H54 (cell line): ENCODE results near the gene TTC3.

Experiments used
- DNase-seq: peaks from one replicate; pipeline ENCODE4 v3.0.0; 2011; ENCODE audit warnings: low spot score, mixed read lengths; ENCODE audit not compliant: insufficient read length
- FAIRE-seq: peaks from 3 replicates; lab custom pipeline; 2011; peaks lifted over from hg19 to GRCh38; lab: Jason Lieb, UNC
- POLR2A ChIP-seq: IDR thresholded peaks from 2 replicates; pipeline ENCODE4 v1.6.1; 2011; ENCODE audit warnings: low read depth, mild to moderate bottlenecking, low read length

Gene TTC3

DNA sequence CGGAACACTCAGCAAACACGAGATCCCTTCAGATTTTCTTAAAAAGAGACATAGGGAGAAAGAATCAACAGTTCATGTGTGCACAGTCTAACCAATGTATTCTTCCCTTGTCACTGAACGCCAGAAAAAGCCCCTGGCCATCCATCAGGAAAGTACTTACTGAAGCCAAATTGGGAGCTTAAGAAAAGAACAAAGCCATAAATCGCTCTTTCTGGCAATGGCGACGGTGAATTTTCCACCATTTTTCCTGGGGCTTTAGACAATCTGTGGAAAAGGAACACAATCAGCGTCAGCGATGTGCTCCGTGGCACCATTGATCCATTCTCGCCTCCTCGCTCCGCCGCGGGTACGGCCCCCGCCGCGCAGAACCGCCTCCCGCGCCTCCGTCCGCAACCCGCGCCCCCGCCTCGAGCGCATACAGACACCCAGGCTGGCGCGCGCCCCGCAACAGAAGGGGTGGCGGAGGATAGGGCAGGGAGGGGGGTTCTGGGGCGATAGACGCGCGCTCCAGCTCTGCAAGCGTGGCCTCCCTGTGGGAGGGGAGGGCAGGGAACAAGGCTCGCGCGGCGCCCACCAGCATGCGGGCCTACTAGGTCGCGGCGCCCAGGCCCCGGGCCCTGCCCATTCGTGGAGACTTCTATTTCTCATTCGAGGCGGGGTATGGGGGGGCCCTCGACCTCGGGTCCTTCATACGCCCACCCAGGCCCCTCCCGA lies 623 bp upstream of the TTC3 start:
- FAIRE-seq (no peak), DNase-seq (peak; percentile 65)
- peak; percentile 85 for TF ChIP-seq POLR2A

DNA sequence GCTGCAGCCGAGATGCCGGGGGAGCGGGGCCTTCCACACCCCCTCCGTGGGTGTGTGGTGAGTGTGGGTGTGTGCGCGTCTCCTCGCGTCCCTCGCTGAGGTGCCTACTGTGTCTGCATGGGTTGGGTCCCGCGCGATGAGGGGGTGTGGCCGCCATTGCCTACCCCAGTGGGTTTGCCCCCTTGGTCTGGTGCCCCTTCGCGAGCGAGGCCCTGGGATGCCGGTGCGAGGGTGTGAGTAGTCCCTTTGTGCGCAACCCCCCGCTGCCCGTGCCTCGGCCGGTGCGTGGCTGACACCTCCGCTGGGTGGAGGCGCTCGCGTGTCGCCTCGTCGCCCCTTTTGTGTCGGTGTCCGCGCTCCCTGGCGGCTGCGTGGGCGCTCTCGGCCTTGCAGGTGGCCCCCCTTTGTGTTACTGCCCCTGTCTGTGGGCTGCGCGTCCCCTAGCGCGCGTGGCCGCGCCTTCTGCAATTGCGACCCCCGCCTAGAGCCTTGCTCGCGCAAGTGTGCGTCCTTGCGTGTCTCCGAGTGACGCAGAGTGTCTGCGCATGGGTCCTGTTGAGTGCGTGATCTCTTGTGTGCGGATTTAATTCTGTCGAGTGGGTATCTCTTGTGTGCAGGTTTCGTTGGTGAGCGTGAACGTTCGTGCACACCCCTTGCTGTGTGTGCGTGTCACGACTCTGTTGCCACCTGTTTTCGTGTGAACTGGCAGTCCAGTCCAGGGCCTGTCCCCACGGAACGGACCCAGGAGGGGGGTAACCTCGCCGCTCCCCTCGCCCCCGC lies 553 bp downstream of the TTC3 start:
- no peak for FAIRE-seq
- peak; percentile 37 for DNase-seq
- TF ChIP-seq POLR2A, result peak; percentile 61; the same call in 1 of the 2 replicates

DNA sequence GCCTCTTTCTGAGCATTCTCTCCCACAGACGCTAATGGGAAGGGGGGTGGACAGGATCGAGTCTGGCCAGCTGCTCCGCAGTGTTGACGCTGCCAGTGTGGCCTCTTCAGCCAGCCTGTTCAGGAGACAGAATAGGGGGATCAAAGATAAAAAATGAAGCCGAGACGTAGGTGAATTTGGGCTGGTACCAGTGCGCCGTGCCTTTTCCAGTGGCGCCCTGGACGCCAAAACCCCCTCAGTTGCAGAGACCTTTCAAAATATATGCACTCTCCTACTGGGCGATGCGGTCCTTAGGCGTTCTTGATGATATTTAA lies 1.1 kb downstream of the TTC3 start:
- DNase-seq (no peak), FAIRE-seq (no peak)
- no peak for TF ChIP-seq POLR2A

DNA sequence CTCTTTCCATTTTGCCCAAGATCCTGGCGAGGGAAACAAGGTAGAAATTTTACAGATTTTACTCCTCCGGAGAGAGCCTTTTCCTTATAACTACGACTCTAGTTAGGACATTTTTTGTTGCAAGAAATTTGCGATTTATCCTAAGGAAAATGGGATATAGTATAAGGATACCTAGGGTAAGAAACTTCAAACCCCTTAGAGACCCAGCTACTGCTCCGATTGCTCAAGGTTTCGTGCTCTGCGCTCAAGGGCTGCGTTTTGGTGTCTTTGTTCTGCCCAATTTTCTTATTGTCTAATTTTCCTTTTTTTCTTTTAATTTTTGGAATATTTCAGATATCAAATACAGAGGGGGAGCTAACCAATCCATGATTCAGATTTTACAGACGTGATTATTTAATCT lies 1.5 kb downstream of the TTC3 start:
- no peak for TF ChIP-seq POLR2A
- FAIRE-seq (no peak), DNase-seq (no peak)

DNA sequence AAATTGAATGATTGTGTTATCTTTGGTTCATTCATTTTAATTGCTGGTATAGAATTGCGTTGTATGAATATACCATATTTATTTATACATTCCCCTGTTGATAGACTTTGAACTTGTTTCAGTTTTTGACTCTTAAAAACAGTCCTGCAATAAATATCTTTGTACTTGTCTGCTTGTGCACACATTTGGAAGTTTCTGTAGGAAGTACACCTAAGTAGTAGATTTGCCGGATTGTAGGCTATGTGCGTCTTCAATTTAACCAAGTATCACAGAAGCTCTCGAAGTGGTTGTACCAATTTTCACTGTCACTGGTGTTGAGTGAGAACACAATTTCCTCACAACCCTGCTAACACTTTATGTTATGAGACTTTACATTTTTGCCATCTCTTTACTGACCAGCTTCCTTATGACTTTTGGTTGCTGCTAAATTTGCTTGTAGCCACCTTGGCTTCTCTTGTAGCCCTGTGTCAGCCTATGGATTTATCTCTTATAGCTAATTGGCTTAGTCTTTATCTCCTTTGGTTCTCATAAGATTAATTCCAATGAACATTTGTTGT lies 2.2 kb downstream of the TTC3 start:
- no peak for FAIRE-seq
- no peak for TF ChIP-seq POLR2A
- no peak for DNase-seq

DNA sequence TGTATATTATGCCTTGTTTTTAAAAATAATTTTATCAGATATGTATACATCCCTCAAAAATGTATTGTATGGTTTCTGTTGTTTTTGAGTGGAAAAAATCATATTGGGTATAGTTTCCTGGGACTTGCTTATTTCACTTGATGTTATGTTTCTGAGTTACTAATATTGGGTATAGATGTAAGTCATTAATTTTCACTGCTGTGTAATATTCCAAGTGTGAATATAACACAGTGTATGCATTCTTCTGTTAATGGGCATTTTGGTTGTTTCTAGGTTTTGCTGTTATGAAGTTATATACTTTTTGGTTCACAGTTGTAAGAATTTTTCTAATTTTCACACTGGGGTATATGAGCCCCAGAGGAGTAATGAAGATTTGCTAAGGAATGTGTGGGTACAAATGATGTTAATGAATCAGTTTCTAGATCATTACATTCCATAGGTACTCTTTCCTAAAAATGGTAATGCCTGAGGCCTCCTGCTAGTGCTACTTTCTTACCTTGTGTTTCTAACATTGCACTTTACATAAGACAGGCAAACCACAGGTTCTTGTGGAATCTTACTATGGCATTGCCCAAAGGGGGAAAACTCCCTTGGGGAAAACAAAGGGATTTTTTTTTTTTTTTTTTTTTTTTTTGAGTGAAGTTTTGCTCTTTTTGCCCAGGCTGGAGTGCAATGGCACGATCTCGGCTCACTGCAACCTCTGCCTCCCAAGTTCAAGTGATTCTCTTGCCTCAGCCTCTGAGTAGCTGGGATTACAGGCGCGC lies 3.2 kb downstream of the TTC3 start:
- TF ChIP-seq POLR2A, result no peak
- DNase-seq (no peak), FAIRE-seq (no peak)

DNA sequence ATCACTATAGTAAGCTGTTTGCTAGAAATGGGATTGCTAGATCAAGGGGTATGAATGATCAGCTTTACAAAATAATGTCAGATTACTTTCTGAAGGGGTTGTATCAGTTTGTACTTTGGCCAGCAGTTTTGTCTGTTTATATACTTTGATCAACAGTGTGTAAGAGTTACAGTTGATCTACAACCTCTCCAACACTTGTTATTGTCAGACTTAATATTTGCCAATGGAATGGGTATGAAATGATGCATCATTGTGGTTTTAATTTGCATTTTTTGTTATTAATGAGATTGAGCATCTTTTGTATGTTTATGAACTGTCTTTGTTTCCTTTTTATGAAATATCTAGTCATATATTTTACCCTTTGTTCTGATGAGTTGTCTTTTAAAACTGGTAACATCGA lies 4.3 kb downstream of the TTC3 start:
- FAIRE-seq, result no peak

DNA sequence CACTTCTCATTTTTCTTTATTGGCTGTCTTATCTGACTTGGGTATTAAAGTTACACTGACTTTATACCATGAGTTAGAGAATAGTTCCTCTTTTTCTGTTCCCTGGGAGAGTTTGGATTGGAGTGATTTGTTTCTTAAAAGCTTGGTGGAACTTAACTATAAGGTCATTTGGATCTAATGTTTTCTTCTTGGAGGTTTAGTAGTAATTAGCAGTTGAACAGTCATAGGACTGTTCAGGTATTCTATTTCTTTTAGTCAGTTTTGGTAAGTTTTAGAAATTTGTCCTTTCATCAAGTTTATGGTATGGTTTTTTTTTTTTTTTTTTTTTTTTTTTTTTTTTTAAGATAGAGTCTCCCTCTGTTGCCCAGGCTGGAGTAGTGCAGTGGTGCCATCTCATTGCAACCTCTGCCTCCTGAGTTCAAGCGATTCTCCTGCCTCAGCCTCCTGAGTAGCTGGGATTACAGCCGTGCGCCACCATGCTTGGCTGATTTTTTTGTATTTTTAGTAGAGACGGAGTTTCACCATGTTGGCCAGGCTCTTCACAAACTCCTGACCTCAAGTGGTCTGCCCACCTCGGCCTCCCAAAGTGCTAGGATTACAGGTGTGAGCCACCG lies 6.3 kb downstream of the TTC3 start:
- TF ChIP-seq POLR2A, result no peak
- FAIRE-seq (no peak), DNase-seq (no peak)

More for the DNA sequence above, 4.3 kb downstream of the TTC3 start:
- no peak for TF ChIP-seq POLR2A
- DNase-seq, result no peak

DNA sequence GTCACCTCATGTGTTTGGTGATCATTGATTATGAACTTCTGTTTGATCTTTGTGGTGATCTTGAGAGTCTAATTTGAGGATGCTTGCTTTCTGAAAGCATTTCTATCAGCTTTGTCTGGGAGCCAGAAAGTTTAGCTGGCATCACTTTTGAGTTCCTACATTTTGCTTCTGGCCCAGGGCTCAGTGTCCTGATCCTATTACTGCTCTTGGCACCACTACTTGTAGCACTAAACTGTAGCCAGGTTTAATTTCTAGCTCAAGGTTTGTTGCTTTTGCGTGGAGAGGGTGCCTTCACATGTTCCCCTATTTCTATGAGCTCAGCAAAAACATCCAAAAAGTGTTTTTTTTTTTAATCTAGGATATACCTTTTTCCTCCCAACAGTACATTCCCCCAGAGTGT lies 9.3 kb downstream of the TTC3 start:
- DNase-seq, result no peak
- no peak for FAIRE-seq
- no peak for TF ChIP-seq POLR2A

DNA sequence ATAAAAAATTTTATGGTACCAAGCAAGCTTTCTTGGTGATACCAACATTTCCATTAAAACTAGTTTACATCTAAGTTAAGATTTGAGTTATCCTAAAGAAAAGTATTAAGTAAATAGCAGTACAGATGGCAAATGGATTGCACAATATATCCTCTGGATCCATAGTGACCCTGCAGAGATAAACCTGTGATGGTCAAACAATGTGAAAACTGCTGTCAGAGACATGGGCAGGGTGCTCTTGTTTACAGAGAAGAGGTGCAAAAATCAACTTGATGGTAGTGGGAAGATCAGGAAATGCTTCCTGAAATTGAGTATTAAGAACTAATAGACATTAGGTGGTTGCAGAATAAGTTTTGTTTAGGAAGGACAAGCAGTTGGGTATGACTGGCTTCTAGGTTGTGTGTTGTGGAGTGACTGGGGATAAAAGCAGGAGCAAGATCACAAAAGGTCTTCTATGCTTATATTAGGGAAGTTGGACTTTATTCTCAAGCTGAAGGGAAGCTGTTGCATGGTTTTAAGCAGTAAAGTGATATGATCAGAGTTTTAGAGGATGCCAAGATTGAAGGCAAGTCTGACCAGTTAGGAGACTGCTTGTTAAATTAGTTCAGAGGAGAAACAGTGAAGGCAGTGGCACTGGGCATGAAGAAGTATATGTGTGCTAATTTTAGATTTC lies 9.9 kb downstream of the TTC3 start:
- FAIRE-seq (no peak), DNase-seq (no peak)
- TF ChIP-seq POLR2A, result no peak

DNA sequence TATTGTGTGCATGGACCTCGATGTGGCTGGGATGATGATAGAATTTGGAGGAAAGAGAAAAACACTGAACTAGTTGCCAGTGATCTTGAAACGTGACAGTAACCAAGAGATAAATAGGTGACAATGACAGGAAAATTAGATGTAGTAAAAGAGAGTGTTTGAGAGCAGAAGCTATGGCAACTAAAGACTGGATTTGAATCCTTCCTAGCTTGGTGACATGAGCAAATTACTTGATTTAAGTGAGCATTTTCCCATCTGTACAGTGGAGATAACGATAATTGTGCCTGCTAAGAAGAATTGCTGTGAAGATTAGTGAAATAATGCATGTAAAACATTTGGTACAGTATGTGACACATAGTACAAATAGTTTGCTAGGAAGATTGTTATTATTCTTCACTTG lies 12.7 kb downstream of the TTC3 start:
- no peak for FAIRE-seq
- no peak for TF ChIP-seq POLR2A
- no peak for DNase-seq

DNA sequence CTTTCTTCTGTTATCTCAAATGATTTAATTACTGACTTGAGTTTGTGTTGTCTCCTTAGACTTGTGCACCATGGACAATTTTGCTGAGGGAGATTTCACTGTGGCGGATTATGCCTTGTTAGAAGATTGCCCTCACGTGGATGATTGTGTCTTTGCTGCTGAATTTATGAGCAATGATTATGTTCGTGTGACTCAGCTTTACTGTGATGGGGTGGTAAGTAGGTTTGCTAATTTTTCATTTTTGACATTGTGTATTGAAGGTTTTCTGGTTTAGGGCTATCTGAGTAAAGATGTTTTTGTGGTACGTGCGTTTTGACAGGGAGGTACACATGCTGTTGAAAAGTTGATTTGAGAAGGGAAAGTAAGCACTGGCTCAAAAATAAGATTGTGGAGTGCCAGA lies 14.1 kb downstream of the TTC3 start:
- TF ChIP-seq POLR2A, result no peak
- DNase-seq, result no peak
- peak; percentile 76 for FAIRE-seq

DNA sequence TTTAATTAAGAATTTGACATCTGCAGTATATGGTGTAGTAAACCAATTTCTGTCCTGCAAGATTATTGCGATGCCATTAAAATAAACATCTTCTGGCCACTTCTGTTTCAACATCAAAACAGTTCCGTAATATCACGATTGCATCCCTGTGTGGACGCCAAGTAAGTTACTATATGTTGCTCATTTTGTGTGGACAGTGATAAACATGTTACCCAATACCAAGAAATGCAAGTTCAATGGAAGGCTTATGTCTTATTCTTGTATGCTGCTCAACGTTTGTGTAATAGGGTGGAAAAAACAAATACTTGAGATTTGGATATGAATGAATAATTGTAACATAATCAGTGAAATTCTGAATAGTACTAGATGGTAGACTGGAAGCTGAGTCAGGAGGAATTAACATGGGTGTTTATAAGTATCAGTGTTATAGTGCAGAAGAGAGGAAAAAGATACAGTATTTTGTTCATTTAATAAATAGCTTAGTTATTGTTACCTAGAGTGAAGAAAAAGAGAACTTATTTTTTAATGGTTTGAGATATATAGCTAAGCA lies 15.2 kb downstream of the TTC3 start:
- FAIRE-seq (no peak), DNase-seq (no peak)
- no peak for TF ChIP-seq POLR2A
